Amniotic epithelial cell (primary cell): ENCODE results near the gene TOLLIP.

Experiments
- DNase-seq: peaks from one replicate; pipeline ENCODE4 v3.0.0-alpha.2; 2010; ENCODE audit warnings: low read depth

TOLLIP gene

DNA sequence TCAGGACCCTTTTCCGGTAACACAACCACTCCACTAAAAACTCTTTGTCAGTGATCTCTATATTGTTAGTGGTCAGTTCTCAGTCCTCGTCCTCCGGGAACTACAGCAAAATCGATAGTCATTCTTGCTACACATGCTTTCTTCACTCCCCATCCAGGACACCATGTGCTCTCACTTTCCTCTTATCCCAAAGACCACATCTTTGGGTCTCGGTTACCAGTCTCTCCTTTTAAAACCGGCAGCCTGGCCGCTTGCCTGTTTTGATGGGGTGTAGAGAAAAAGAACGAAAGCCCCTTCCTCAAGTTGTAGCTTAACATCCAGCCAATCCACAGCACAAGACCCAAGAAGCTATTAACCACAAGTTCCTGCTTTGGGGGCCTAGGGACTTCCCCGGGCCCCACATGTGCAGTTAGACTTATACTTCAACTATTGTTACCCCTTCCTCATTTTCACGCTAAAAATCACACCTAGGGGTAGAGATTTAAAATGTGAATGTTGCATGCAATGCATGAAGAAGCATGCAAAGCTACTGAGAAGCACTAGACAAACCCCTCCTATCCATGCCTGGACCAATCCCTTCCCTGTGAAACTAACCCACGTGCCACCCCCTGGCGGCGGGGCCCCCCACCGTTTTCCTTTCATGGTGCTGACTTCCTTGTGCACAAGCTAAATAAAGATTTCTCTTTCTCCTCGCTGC is 1.5 kb upstream of the TOLLIP start:
- DNase-seq, result no peak

DNA sequence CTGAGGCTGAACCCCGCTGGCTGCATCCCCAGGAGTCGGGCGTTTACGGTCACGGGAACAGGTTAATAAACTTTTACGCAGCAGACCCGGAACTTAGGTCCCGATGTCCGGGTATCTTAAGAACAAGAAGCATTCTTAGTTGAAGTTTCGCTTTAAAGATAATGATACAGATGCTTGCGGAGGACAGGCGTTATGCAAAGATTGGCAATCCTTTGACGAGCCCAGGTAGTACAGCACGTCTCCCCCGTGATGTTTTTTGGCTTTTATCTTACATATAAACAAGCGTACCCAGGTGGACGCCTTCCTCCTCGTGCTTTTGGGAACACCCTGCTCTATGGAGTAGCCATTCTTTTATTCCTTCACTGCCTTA is 871 bp upstream of the TOLLIP start:
- DNase-seq, result no peak

DNA sequence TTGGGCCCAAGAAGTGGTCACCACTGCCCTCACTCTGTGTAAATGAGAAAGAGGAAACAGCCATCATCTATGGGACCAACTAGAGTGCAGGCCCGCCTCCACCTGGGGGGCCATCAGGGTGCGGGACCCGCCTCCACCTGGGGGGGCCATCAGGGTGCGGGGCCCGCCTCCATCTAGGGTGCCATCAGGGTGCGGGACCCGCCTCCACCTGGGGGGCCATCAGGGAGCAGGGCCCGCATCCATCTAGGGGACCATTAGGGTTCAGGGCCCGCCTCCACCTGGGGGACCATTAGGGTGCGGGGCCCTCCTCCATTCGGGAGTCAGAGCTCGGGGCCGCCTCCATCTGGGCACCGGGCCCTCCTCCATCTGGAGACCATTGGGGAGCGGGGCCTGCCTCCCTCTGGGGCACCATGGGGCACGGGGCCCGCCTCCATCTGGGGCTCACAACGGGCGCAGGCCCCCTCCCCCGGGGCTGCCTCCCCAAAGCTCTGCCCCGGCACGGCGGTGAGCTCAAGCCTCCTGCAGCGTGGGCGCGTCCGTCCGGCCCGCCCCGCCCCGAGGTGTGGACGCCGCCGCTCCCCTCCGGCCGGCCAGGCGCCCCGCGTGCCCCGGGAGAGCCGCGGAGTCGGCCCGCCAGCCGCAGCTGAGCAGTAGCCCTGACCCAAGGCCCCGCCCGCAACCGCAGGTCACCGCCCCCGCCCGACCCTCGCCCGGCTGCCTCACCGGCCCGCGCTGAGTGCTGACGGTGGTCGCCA is 512 bp downstream of the TOLLIP start:
- peak; percentile 29 for DNase-seq

GRCh38 chr11:1307998-1308742 is 1.3 kb downstream of the TOLLIP start:
- DNase-seq, result peak; percentile 13

DNA sequence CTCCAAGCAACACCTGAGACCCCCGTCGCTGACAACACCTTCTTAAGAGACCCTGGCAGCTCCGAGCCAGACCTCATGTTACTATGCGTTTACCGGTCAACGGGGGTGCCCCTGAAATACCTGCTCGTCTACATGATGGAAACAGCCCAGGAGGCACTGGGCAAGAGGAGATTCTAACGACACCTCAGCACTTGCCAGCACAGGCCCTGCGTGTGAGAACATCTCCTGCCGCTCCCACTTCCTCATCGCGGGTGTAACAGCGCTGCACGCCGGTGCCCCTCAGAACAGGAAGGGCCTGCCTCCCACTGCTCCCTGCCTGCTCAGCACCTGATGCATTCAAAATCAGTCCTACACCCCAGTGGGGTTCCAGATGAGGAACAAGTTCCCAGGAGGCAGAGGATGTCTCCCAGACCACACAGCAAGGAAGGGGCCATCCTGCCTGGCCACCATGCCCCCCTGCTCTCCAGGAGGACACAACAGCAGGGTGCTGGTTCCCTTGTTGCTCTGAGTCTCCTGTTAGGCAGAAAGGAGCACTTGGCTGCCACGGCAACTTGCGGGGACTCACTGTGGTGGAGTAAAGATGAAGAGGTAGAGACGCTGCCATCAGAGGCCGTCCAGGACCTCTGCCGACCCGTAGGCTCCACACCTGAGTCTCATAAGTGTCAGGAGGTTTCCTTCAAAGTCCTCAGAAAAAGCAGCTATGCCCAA is 2.1 kb downstream of the TOLLIP start:
- DNase-seq, result no peak

GRCh38 chr11:1306186-1307162 is 3.0 kb downstream of the TOLLIP start:
- no peak for DNase-seq

GRCh38 chr11:1305501-1306056 is 3.9 kb downstream of the TOLLIP start:
- DNase-seq, result no peak

GRCh38 chr11:1305063-1305495 is 4.4 kb downstream of the TOLLIP start:
- DNase-seq, result no peak

DNA sequence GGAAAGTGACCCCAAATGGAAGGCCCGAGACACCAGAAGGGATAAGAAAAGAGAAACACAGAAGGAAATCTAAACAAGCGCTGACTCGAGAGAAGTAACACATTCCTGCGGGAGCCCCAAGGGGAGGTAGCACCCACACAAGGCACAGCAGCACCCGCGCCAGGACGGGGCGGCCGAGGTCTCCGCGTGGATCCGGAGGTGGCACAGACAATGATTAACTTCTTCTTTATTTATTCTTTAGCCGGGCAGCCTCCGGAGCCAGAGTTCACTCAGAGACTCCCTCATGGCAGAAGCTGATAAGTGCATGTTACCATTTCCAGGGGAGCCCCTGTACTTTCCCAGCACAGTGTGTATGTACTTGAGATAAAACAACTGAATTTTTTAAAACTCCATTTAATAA is 5.1 kb downstream of the TOLLIP start:
- DNase-seq, result peak; percentile 26

- no peak for DNase-seq
Measured at GRCh38 chr11:1303973-1304372, 5.5 kb downstream of the TOLLIP start.

- no peak for DNase-seq
Measured at GRCh38 chr11:1303126-1303821, 6.2 kb downstream of the TOLLIP start.

GRCh38 chr11:1302461-1303125 is 6.8 kb downstream of the TOLLIP start:
- no peak for DNase-seq

GRCh38 chr11:1302041-1302460 is 7.4 kb downstream of the TOLLIP start:
- DNase-seq, result no peak

- DNase-seq, result no peak
Measured at GRCh38 chr11:1301220-1302000, 8.0 kb downstream of the TOLLIP start.

GRCh38 chr11:1300569-1301187 is 8.8 kb downstream of the TOLLIP start:
- DNase-seq, result no peak

- no peak for DNase-seq
Measured at GRCh38 chr11:1300121-1300520, 9.3 kb downstream of the TOLLIP start.

- DNase-seq, result no peak
Measured at GRCh38 chr11:1299621-1300020, 9.8 kb downstream of the TOLLIP start.
